Ishikawa (cell line): ENCODE data around the gene EIF1AX.

ENCODE experiments used
- CEBPB ChIP-seq: IDR thresholded peaks from 2 replicates; pipeline ENCODE4 v1.6.1; 2012
- CREB1 ChIP-seq: IDR thresholded peaks from 2 replicates; pipeline ENCODE4 v1.6.1; 2012; ENCODE audit warnings: low read depth
- EGR1 ChIP-seq: IDR thresholded peaks from 2 replicates; pipeline ENCODE4 v1.6.1; 2012
- EP300 ChIP-seq: IDR thresholded peaks from 2 replicates; pipeline ENCODE4 v1.6.1; 2012; ENCODE audit warnings: borderline replicate concordance
- FOXM1 ChIP-seq: IDR thresholded peaks from 2 replicates; pipeline ENCODE4 v1.6.1; 2012; ENCODE audit warnings: low read depth, borderline replicate concordance
- NFIC ChIP-seq: IDR thresholded peaks from 2 replicates; pipeline ENCODE4 v1.6.1; 2012
- RAD21 ChIP-seq: IDR thresholded peaks from 2 replicates; pipeline ENCODE4 v1.6.1; 2012; ENCODE audit warnings: low read depth
- TAF1 ChIP-seq: IDR thresholded peaks from 2 replicates; pipeline ENCODE4 v1.6.1; 2012; ENCODE audit warnings: low read depth, mild to moderate bottlenecking
- TCF12 ChIP-seq: IDR thresholded peaks from 2 replicates; pipeline ENCODE4 v1.6.1; 2012; ENCODE audit warnings: low read depth
- TEAD4 ChIP-seq: IDR thresholded peaks from 2 replicates; pipeline ENCODE4 v1.6.1; 2012
- YY1 ChIP-seq: IDR thresholded peaks from 2 replicates; pipeline ENCODE4 v1.6.1; 2012; ENCODE audit warnings: low read depth
- ZBTB7A ChIP-seq: IDR thresholded peaks from 2 replicates; pipeline ENCODE4 v1.6.1; 2012; ENCODE audit warnings: low read depth
- TF ChIP-seq, protein P1 (sequence below): IDR thresholded peaks from 2 replicates; pipeline ENCODE4 v1.6.1; 2012
- TF ChIP-seq, protein P2 (sequence below): IDR thresholded peaks from 2 replicates; pipeline ENCODE4 v1.6.1; 2012; ENCODE audit warnings: low read depth, mild to moderate bottlenecking
- TF ChIP-seq, protein P3 (sequence below): IDR thresholded peaks from 2 replicates; pipeline ENCODE4 v1.6.1; 2012

The EIF1AX gene, protein sequence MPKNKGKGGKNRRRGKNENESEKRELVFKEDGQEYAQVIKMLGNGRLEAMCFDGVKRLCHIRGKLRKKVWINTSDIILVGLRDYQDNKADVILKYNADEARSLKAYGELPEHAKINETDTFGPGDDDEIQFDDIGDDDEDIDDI

DNA sequence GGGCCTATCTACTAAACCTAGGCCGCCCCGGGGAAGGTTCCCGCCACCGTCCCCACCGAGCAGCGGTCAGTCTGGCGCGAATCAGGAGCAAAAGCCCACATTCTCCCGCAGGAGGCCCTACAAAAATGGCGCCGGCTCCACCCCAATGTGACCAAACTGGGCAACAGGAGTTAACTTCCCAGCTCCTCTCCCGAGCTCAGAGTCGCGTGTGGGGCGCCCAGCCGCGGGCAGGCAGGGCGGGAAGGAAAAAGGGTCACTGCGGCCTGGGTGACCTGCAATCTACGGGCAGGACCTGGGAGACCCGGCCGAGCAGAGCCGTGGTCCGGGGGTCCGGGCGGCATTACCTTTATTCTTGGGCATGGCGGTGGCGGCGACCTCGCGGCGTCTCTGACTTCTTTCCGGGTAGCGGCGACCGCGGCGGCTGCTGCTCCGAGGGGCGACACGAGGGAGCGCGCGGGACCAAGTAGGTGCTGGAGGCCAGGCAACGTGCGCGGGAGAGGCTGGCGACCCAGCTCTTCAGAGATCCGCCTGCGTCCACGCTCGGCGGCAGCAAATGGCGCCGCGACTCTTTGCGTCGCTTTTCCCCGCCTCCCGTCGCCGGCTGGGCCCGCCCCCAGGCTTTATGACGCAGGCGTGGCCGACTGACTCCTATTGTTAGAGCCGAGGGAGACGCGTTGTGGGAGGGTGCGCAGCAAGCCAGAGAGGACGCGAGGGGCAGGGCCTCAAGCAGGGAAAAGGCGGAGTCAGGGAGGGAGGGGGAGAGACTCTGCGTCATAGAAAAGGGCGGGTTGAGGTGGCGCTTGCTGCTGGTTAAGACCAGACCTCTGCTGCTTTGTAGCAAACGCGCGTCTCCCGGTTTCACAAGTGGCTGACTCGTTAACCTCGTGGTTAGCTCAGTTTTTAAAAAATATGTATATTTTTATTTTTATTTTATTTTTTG lies at the start of gene EIF1AX:
Gene EIF1AX (minus strand): TSS at position 558 of the 940 bp plus-strand sequence. CDS start 198 bp downstream, at position 360.
- TF ChIP-seq, protein P1, sequence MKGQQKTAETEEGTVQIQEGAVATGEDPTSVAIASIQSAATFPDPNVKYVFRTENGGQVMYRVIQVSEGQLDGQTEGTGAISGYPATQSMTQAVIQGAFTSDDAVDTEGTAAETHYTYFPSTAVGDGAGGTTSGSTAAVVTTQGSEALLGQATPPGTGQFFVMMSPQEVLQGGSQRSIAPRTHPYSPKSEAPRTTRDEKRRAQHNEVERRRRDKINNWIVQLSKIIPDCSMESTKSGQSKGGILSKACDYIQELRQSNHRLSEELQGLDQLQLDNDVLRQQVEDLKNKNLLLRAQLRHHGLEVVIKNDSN = no peak
- TF ChIP-seq YY1 (peak; percentile 73), TAF1 (peak; percentile 69), TCF12 (no peak), CREB1 (no peak), TEAD4 (no peak)
- TF ChIP-seq, protein P2, sequence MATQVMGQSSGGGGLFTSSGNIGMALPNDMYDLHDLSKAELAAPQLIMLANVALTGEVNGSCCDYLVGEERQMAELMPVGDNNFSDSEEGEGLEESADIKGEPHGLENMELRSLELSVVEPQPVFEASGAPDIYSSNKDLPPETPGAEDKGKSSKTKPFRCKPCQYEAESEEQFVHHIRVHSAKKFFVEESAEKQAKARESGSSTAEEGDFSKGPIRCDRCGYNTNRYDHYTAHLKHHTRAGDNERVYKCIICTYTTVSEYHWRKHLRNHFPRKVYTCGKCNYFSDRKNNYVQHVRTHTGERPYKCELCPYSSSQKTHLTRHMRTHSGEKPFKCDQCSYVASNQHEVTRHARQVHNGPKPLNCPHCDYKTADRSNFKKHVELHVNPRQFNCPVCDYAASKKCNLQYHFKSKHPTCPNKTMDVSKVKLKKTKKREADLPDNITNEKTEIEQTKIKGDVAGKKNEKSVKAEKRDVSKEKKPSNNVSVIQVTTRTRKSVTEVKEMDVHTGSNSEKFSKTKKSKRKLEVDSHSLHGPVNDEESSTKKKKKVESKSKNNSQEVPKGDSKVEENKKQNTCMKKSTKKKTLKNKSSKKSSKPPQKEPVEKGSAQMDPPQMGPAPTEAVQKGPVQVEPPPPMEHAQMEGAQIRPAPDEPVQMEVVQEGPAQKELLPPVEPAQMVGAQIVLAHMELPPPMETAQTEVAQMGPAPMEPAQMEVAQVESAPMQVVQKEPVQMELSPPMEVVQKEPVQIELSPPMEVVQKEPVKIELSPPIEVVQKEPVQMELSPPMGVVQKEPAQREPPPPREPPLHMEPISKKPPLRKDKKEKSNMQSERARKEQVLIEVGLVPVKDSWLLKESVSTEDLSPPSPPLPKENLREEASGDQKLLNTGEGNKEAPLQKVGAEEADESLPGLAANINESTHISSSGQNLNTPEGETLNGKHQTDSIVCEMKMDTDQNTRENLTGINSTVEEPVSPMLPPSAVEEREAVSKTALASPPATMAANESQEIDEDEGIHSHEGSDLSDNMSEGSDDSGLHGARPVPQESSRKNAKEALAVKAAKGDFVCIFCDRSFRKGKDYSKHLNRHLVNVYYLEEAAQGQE = no peak
- TF ChIP-seq, protein P3, sequence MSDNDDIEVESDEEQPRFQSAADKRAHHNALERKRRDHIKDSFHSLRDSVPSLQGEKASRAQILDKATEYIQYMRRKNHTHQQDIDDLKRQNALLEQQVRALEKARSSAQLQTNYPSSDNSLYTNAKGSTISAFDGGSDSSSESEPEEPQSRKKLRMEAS = peak; percentile 38; the same call in 1 of the 2 replicates

DNA sequence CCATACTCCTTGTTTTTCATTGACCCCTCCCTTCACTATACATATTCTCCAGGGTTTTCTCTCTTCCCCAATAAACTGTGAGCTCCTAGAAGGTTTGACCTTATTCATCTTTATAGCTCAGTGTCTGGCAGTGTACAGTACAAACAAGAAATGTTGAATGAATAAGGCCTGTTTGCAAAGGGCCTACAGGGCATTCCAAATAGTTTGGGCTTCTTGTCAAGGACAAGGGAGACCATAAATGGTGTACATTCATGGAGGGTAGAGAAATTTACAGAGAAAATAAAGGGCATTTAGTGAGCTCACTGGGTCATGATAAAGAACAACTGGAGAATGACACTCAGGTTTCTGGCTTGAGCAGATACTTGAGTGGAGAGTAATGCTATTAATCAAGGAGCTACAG lies 47.5 kb upstream of the EIF1AX start:
- TF ChIP-seq FOXM1 (no peak), EGR1 (no peak), TEAD4 (no peak), EP300 (no peak), NFIC (no peak), YY1 (no peak), CREB1 (no peak), CEBPB (no peak), TAF1 (no peak), ZBTB7A (no peak), TCF12 (no peak), RAD21 (no peak)
- TF ChIP-seq, protein P3 = no peak
- TF ChIP-seq, protein P1 = no peak
- TF ChIP-seq, protein P2 = no peak

GRCh38 chrX:20181598-20182329 lies 40.1 kb upstream of the EIF1AX start:
- TF ChIP-seq TAF1 (no peak), EP300 (no peak), CREB1 (no peak), YY1 (no peak), ZBTB7A (no peak), EGR1 (no peak), TCF12 (no peak), CEBPB (no peak), RAD21 (no peak)
- TF ChIP-seq, protein P3 = no peak
- TF ChIP-seq, protein P2 = no peak
